ENCODE data around the gene IKBIP.
"Not testable (repeated sequence)": the region's sequence is repeated elsewhere in the genome, so short reads cannot be mapped to it uniquely, and the experiment has no call there.

Gene IKBIP

GRCh38 chr12:98578392-98578791 is 66.2 kb downstream of the IKBIP start:
- no peak overlapping the region for H3K27ac ChIP-seq (ENCODE audit: low read length)
- no peaks in the 10 kb centered on the region for H3K79me2 ChIP-seq (ENCODE audit: low read length)
- H3K9ac ChIP-seq (ENCODE audit: low read length), result no peak overlapping the region
- no peaks in the 10 kb centered on the region for H3K36me3 ChIP-seq (replicated peaks; ENCODE audit: insufficient read depth, low read length)
- no peaks in the 10 kb centered on the region for H3K4me1 ChIP-seq (ENCODE audit: low read length)
- H3K9me3 ChIP-seq (replicated peaks; ENCODE audit: insufficient read depth, low read length), result no peaks in the 10 kb centered on the region
- no peak for DNase-seq
- no peaks in the 10 kb centered on the region for H3K27me3 ChIP-seq (replicated peaks; ENCODE audit: insufficient read depth, low read length)
- no peak overlapping the region for H3K4me2 ChIP-seq (ENCODE audit: low read depth, low read length)
- H3K4me3 ChIP-seq (ENCODE audit: low read length), result no peak overlapping the region
- no peaks in the 10 kb centered on the region for H3K9me2 ChIP-seq (replicated peaks; ENCODE audit: insufficient read depth, low read length)
- H3F3A ChIP-seq (ENCODE audit: insufficient read depth, low read length), result no peaks in the 10 kb centered on the region
- no peak for TF ChIP-seq CTCF (IDR thresholded peaks at IDR 0.05; ENCODE audit: low read length)
- TF ChIP-seq EZH2 (optimal IDR thresholded peaks at IDR 0.05; ENCODE audit: low read depth, low read length), result no peak
- TF ChIP-seq EZH2phosphoT487 (IDR thresholded peaks at IDR 0.05; ENCODE audit: low read length), result no peak
- H2AFZ ChIP-seq (ENCODE audit: low read length), result no peak overlapping the region
- H4K20me1 ChIP-seq (ENCODE audit: insufficient read depth, low read length), result no peaks in the 10 kb centered on the region

GRCh38 chr12:98576795-98577194 is 67.8 kb downstream of the IKBIP start:
- not testable (repeated sequence) for H3K27me3 ChIP-seq (replicated peaks; ENCODE audit: insufficient read depth, low read length); H3K79me2 ChIP-seq (ENCODE audit: low read length); DNase-seq; H3K4me3 ChIP-seq (ENCODE audit: low read length); H2AFZ ChIP-seq (ENCODE audit: low read length); H3K9me2 ChIP-seq (replicated peaks; ENCODE audit: insufficient read depth, low read length); H3K9me3 ChIP-seq (replicated peaks; ENCODE audit: insufficient read depth, low read length); H3K4me2 ChIP-seq (ENCODE audit: low read depth, low read length); H3K27ac ChIP-seq (ENCODE audit: low read length); H3K4me1 ChIP-seq (ENCODE audit: low read length); H3F3A ChIP-seq (ENCODE audit: insufficient read depth, low read length); H3K36me3 ChIP-seq (replicated peaks; ENCODE audit: insufficient read depth, low read length); H3K9ac ChIP-seq (ENCODE audit: low read length); H4K20me1 ChIP-seq (ENCODE audit: insufficient read depth, low read length)

GRCh38 chr12:98575013-98575412 is 69.6 kb downstream of the IKBIP start:
- H3K9me2 ChIP-seq (replicated peaks; ENCODE audit: insufficient read depth, low read length), result no peaks in the 10 kb centered on the region

More at GRCh38 chr12:98575013-98575412, 69.6 kb downstream of the IKBIP start:
- Histone ChIP-seq H3F3A (ENCODE audit: insufficient read depth, low read length) (no peaks in the 10 kb centered on the region), H3K9ac (ENCODE audit: low read length) (no peak overlapping the region), H4K20me1 (ENCODE audit: insufficient read depth, low read length) (no peaks in the 10 kb centered on the region), H3K36me3 (replicated peaks; ENCODE audit: insufficient read depth, low read length) (no peaks in the 10 kb centered on the region), H3K79me2 (ENCODE audit: low read length) (no peaks in the 10 kb centered on the region), H3K27ac (ENCODE audit: low read length) (no peak overlapping the region), H3K9me3 (replicated peaks; ENCODE audit: insufficient read depth, low read length) (no peaks in the 10 kb centered on the region), H3K4me3 (ENCODE audit: low read length) (no peak overlapping the region), H3K27me3 (replicated peaks; ENCODE audit: insufficient read depth, low read length) (no peaks in the 10 kb centered on the region), H3K4me2 (ENCODE audit: low read depth, low read length) (no peak overlapping the region), H2AFZ (ENCODE audit: low read length) (no peak overlapping the region), H3K4me1 (ENCODE audit: low read length) (no peaks in the 10 kb centered on the region)
- DNase-seq, result no peak
- TF ChIP-seq EZH2phosphoT487 (IDR thresholded peaks at IDR 0.05; ENCODE audit: low read length) (no peak), EZH2 (optimal IDR thresholded peaks at IDR 0.05; ENCODE audit: low read depth, low read length) (no peak), CTCF (IDR thresholded peaks at IDR 0.05; ENCODE audit: low read length) (no peak)
